ENCODE measurements around the gene PCBP3.
"Not testable (repeated sequence)": the region's sequence is repeated elsewhere in the genome, so short reads cannot be mapped to it uniquely, and the experiment has no call there.

PCBP3 gene

GRCh38 chr21:45613881-45614280, 29.6 kb upstream of the PCBP3 start:
- DNase-seq, result no peak

GRCh38 chr21:45615145-45615711, 28.3 kb upstream of the PCBP3 start:
- DNase-seq, result peak; percentile 93

- DNase-seq, result no peak
Measured at GRCh38 chr21:45617021-45617921, 26.3 kb upstream of the PCBP3 start.

- no peak for DNase-seq
Measured at GRCh38 chr21:45618287-45618686, 25.2 kb upstream of the PCBP3 start.

GRCh38 chr21:45618846-45619485, 24.6 kb upstream of the PCBP3 start:
- no peak for DNase-seq

- DNase-seq, result no peak
Measured at GRCh38 chr21:45620201-45620923, 23.2 kb upstream of the PCBP3 start.

- not testable (repeated sequence) for DNase-seq
Measured at GRCh38 chr21:45621435-45622331, 21.8 kb upstream of the PCBP3 start.

- no peak for DNase-seq
Measured at GRCh38 chr21:45622416-45623097, 21.0 kb upstream of the PCBP3 start.

- DNase-seq, result no peak
Measured at GRCh38 chr21:45623436-45623835, 20.1 kb upstream of the PCBP3 start.

- not testable (repeated sequence) for DNase-seq
Measured at GRCh38 chr21:45626127-45626526, 17.4 kb upstream of the PCBP3 start.

- DNase-seq, result no peak
Measured at GRCh38 chr21:45629046-45629981, 14.2 kb upstream of the PCBP3 start.

- DNase-seq, result no peak
Measured at GRCh38 chr21:45630066-45630694, 13.3 kb upstream of the PCBP3 start.

- DNase-seq, result no peak
Measured at GRCh38 chr21:45630876-45631275, 12.6 kb upstream of the PCBP3 start.

- no peak for DNase-seq
Measured at GRCh38 chr21:45631540-45631939, 12.0 kb upstream of the PCBP3 start.

GRCh38 chr21:45632160-45632559, 11.4 kb upstream of the PCBP3 start:
- DNase-seq, result no peak

- DNase-seq, result no peak
Measured at GRCh38 chr21:45632637-45633251, 10.8 kb upstream of the PCBP3 start.

- no peak for DNase-seq
Measured at GRCh38 chr21:45634511-45635183, 8.9 kb upstream of the PCBP3 start.

- no peak for DNase-seq
Measured at GRCh38 chr21:45635271-45636151, 8.0 kb upstream of the PCBP3 start.

Measured in central memory CD4-positive, alpha-beta T cell (primary cell).